SK-N-SH treated with all-trans-retinoic acid at 6 μM for 48 hours (cell line): ENCODE results near the gene CEMIP.

Experiments
- ATAC-seq: fragments of 200-7000 bp; cut with Tn5 transposase; 3 replicates; pipeline ENCODE4 v1.9.1; 2020; ENCODE audit warnings: mild to moderate bottlenecking, moderate library complexity
- ARNTL ChIP-seq: fragments of 450-650 bp; formaldehyde crosslinking; IDR thresholded peaks from 2 replicates; pipeline ENCODE4 v1.5.0; 2020; ENCODE audit warnings: low read depth, mild to moderate bottlenecking, moderate library complexity, borderline replicate concordance
- CSDC2 ChIP-seq: fragments of 250-450 bp; sonication (Bioruptor Pico); IDR thresholded peaks from 2 replicates; pipeline ENCODE4 v1.5.0; 2020; ENCODE audit warnings: mild to moderate bottlenecking, moderate library complexity
- CSRNP3 ChIP-seq: fragments of 250-450 bp; sonication (Bioruptor Pico); IDR thresholded peaks from 2 replicates; pipeline ENCODE4 v1.5.1; 2021; ENCODE audit warnings: mild to moderate bottlenecking, moderate library complexity
- ESRRG ChIP-seq: fragments of 250-450 bp; sonication (Bioruptor Pico); IDR thresholded peaks from 2 replicates; pipeline ENCODE4 v1.6.1; 2021; ENCODE audit warnings: mild to moderate bottlenecking
- GLIS3 ChIP-seq: fragments of 250-450 bp; sonication (Bioruptor Pico); IDR thresholded peaks from 2 replicates; pipeline ENCODE4 v1.5.0; 2020; ENCODE audit warnings: mild to moderate bottlenecking, moderate library complexity
- ISL1 ChIP-seq: fragments of 250-450 bp; sonication (Bioruptor Pico); IDR thresholded peaks from 2 replicates; pipeline ENCODE4 v2.1.2; 2022; ENCODE audit warnings: mild to moderate bottlenecking, moderate library complexity
- OSR1 ChIP-seq: fragments of 250-450 bp; sonication (Bioruptor Pico); IDR thresholded peaks from 2 replicates; pipeline ENCODE4 v1.8.0; 2022; ENCODE audit warnings: moderate library complexity, mild to moderate bottlenecking, inconsistent platforms
- RARB ChIP-seq: fragments of 250-450 bp; sonication (Bioruptor Pico); IDR thresholded peaks from 2 replicates; pipeline ENCODE4 v1.8.0; 2021; ENCODE audit warnings: mild to moderate bottlenecking, moderate library complexity
- SNAI2 ChIP-seq: fragments of 250-450 bp; sonication (Bioruptor Pico); IDR thresholded peaks from 2 replicates; pipeline ENCODE4 v1.5.0; 2020; ENCODE audit warnings: mild to moderate bottlenecking, moderate library complexity
- TCF4 ChIP-seq: fragments of 250-450 bp; sonication (Bioruptor Pico); IDR thresholded peaks from 2 replicates; pipeline ENCODE4 v1.8.0; 2021; ENCODE audit warnings: mild to moderate bottlenecking, moderate library complexity, borderline replicate concordance
- TOX ChIP-seq: fragments of 250-450 bp; sonication (Bioruptor Pico); IDR thresholded peaks from 2 replicates; pipeline ENCODE4 v1.8.0; 2021; ENCODE audit warnings: mild to moderate bottlenecking, moderate library complexity, borderline replicate concordance
- TSHZ2 ChIP-seq: fragments of 250-450 bp; sonication (Bioruptor Pico); IDR thresholded peaks from 2 replicates; pipeline ENCODE4 v1.5.0; 2020; ENCODE audit warnings: mild to moderate bottlenecking, moderate library complexity
- ZC3H10 ChIP-seq: fragments of 250-450 bp; sonication (Bioruptor Pico); IDR thresholded peaks from 2 replicates; pipeline ENCODE4 v1.5.1; 2021; ENCODE audit warnings: mild to moderate bottlenecking, moderate library complexity
- ZFP3 ChIP-seq: fragments of 250-450 bp; sonication (Bioruptor Pico); IDR thresholded peaks from 2 replicates; pipeline ENCODE4 v1.5.0; 2020; ENCODE audit warnings: mild to moderate bottlenecking, moderate library complexity
- ZFP30 ChIP-seq: fragments of 450-650 bp; formaldehyde crosslinking; IDR thresholded peaks from 2 replicates; pipeline ENCODE4 v1.5.0; 2022; ENCODE audit warnings: mild to moderate bottlenecking, moderate library complexity
- ZNF565 ChIP-seq: fragments of 450-650 bp; formaldehyde crosslinking; conservative IDR thresholded peaks from 2 replicates; pipeline ENCODE4 v1.5.0; 2020; ENCODE audit warnings: low read depth, mild to moderate bottlenecking, moderate library complexity
- ZNF70 ChIP-seq: fragments of 450-650 bp; formaldehyde crosslinking; IDR thresholded peaks from 2 replicates; pipeline ENCODE4 v1.5.0; 2020; ENCODE audit warnings: mild to moderate bottlenecking, moderate library complexity
- TF ChIP-seq, protein P1 (sequence below): fragments of 250-450 bp; sonication (Bioruptor Pico); IDR thresholded peaks from 2 replicates; pipeline ENCODE4 v1.8.0; 2020; ENCODE audit warnings: mild to moderate bottlenecking, moderate library complexity, borderline replicate concordance
- TF ChIP-seq, protein P2 (sequence below): fragments of 250-450 bp; sonication (Bioruptor Pico); IDR thresholded peaks from 2 replicates; pipeline ENCODE4 v1.8.0; 2021; ENCODE audit warnings: low read depth, mild to moderate bottlenecking, moderate library complexity, borderline replicate concordance
- TF ChIP-seq, protein P3 (sequence below): fragments of 250-450 bp; sonication (Bioruptor Pico); IDR thresholded peaks from 2 replicates; pipeline ENCODE4 v1.5.1; 2020; ENCODE audit warnings: low read depth, mild to moderate bottlenecking, moderate library complexity

The CEMIP gene

GRCh38 chr15:80989081-80989517, 209.9 kb downstream of the CEMIP start:
- peak; percentile 39 for ATAC-seq
- TF ChIP-seq ARNTL (CRISPR knock-in tag) (no peak), ESRRG (CRISPR knock-in tag) (no peak), SNAI2 (CRISPR knock-in tag) (no peak), ZNF565 (CRISPR knock-in tag) (no peak), CSRNP3 (CRISPR knock-in tag) (no peak), OSR1 (CRISPR knock-in tag) (no peak)
- TF ChIP-seq, protein P1, sequence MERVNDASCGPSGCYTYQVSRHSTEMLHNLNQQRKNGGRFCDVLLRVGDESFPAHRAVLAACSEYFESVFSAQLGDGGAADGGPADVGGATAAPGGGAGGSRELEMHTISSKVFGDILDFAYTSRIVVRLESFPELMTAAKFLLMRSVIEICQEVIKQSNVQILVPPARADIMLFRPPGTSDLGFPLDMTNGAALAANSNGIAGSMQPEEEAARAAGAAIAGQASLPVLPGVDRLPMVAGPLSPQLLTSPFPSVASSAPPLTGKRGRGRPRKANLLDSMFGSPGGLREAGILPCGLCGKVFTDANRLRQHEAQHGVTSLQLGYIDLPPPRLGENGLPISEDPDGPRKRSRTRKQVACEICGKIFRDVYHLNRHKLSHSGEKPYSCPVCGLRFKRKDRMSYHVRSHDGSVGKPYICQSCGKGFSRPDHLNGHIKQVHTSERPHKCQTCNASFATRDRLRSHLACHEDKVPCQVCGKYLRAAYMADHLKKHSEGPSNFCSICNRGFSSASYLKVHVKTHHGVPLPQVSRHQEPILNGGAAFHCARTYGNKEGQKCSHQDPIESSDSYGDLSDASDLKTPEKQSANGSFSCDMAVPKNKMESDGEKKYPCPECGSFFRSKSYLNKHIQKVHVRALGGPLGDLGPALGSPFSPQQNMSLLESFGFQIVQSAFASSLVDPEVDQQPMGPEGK (CRISPR knock-in tag), result no peak
- TF ChIP-seq, all 23 proteins: peak for 0

DNA sequence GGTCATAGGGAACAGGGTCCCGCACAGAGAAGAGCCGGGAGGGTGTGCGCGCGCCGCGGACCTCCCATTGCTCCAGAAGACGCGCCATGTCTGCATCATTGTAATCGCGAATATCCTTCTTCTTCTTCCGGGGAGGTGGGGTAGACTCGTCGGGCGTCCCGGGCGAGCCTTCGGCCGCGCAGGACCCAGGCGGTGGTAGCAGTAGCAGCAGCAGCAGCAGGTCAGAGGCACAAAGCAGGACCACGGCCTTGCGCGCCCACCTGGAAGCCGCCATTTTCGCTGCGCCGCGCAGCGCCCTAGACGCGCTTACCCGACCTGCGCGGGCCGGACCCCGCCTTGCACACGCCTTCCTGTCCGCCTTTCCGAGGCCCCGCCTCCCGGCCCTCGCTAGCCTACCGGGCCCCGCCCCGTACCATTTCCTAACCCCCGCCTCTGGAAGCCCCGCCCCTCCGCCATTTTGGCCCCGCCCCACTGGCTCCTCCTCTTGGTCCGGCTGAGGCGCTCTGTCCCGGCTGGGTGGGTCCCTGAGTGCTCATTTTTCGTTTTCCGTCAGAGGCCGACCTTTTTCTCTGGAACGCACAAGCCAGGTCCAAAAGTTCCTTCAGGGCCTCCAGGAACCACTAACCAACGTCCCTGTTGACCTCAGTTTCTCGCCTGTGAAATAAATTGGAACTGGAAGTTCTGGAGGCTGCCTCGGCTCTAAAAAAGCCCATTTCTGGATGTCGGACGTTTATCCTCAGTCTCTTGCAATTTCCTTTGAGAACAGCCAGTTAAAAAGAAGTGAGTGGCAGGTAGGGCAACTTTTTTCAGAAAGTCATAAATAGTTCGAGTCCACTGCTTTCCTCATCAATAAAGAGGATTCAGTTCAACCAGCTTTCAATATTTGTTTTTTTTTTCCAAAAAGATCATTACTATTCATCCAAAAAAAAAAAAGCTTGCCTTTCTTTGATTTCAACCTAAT, 210.6 kb downstream of the CEMIP start, which contains the start of gene MESD:
Gene MESD, minus strand, starts transcription at position 302 of the 961 bp plus-strand sequence. Its CDS starts 28 bp downstream, at position 274.
- TF ChIP-seq CSRNP3 (CRISPR knock-in tag), result no peak
- no peak for TF ChIP-seq ARNTL (CRISPR knock-in tag)
- TF ChIP-seq ZC3H10, result no peak
- TF ChIP-seq ZFP30 (CRISPR knock-in tag), result no peak
- TF ChIP-seq GLIS3 (CRISPR knock-in tag), result no peak
- TF ChIP-seq, protein P2, sequence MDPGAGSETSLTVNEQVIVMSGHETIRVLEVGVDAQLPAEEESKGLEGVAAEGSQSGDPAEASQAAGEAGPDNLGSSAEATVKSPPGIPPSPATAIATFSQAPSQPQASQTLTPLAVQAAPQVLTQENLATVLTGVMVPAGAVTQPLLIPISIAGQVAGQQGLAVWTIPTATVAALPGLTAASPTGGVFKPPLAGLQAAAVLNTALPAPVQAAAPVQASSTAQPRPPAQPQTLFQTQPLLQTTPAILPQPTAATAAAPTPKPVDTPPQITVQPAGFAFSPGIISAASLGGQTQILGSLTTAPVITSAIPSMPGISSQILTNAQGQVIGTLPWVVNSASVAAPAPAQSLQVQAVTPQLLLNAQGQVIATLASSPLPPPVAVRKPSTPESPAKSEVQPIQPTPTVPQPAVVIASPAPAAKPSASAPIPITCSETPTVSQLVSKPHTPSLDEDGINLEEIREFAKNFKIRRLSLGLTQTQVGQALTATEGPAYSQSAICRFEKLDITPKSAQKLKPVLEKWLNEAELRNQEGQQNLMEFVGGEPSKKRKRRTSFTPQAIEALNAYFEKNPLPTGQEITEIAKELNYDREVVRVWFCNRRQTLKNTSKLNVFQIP, result no peak
- TF ChIP-seq ESRRG (CRISPR knock-in tag), result no peak
- no peak for TF ChIP-seq TCF4 (CRISPR knock-in tag)
- TF ChIP-seq CSDC2 (CRISPR knock-in tag), result no peak
- no peak for TF ChIP-seq TOX
- no peak for TF ChIP-seq ISL1
- TF ChIP-seq TSHZ2 (CRISPR knock-in tag), result no peak
- TF ChIP-seq ZNF565 (CRISPR knock-in tag), result no peak
- no peak for TF ChIP-seq ZFP3
- no peak for TF ChIP-seq ZNF70 (CRISPR knock-in tag)
- no peak for TF ChIP-seq SNAI2 (CRISPR knock-in tag)
- TF ChIP-seq RARB (CRISPR knock-in tag), result no peak
- TF ChIP-seq OSR1 (CRISPR knock-in tag), result no peak
- TF ChIP-seq, protein P3, sequence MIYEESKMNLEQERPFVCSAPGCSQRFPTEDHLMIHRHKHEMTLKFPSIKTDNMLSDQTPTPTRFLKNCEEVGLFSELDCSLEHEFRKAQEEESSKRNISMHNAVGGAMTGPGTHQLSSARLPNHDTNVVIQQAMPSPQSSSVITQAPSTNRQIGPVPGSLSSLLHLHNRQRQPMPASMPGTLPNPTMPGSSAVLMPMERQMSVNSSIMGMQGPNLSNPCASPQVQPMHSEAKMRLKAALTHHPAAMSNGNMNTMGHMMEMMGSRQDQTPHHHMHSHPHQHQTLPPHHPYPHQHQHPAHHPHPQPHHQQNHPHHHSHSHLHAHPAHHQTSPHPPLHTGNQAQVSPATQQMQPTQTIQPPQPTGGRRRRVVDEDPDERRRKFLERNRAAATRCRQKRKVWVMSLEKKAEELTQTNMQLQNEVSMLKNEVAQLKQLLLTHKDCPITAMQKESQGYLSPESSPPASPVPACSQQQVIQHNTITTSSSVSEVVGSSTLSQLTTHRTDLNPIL (CRISPR knock-in tag), result no peak
- peak; percentile 100 for ATAC-seq
